ENCODE data around the gene R3HDM1.

DNA sequence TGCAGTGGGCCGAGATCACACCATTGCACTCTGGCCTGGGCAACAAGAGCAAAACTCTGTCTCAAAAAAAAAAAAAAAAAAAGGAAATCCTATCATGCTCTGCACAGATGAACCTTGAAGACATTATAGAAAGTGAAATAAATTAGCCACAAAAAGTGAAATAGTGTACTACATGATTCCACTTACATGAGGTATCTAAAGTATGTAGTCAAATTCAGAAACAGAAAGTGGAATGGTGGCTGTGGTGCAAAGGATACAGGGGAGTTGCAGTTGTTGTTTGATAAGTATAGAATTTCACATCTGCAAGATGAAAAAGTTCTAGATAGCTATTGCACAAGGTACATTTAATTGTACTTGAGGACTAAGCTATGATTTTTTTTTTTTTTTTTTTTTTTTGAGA, 5.5 kb upstream of the R3HDM1 start:
- TF ChIP-seq, protein P1, sequence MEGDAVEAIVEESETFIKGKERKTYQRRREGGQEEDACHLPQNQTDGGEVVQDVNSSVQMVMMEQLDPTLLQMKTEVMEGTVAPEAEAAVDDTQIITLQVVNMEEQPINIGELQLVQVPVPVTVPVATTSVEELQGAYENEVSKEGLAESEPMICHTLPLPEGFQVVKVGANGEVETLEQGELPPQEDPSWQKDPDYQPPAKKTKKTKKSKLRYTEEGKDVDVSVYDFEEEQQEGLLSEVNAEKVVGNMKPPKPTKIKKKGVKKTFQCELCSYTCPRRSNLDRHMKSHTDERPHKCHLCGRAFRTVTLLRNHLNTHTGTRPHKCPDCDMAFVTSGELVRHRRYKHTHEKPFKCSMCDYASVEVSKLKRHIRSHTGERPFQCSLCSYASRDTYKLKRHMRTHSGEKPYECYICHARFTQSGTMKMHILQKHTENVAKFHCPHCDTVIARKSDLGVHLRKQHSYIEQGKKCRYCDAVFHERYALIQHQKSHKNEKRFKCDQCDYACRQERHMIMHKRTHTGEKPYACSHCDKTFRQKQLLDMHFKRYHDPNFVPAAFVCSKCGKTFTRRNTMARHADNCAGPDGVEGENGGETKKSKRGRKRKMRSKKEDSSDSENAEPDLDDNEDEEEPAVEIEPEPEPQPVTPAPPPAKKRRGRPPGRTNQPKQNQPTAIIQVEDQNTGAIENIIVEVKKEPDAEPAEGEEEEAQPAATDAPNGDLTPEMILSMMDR (IDR thresholded peaks at IDR 0.05) = no peak
- no peak for TF ChIP-seq POLR2A (IDR thresholded peaks at IDR 0.05)
